T-helper 22 cell (primary cell): ENCODE results near the gene ENTPD1.

Experiments used
- DNase-seq: peaks from one replicate; pipeline ENCODE4 v3.0.0-alpha.2; 2020; ENCODE audit warnings: low read depth

The ENTPD1 gene

GRCh38 chr10:95832216-95833041, 76.5 kb downstream of the ENTPD1 start:
- peak; percentile 56 for DNase-seq

- no peak for DNase-seq
Measured at GRCh38 chr10:95833042-95833610, 77.2 kb downstream of the ENTPD1 start.

- no peak for DNase-seq
Measured at GRCh38 chr10:95834406-95834805, 78.4 kb downstream of the ENTPD1 start.

- no peak for DNase-seq
Measured at GRCh38 chr10:95835149-95835860, 79.3 kb downstream of the ENTPD1 start.

- no peak for DNase-seq
Measured at GRCh38 chr10:95835911-95836310, 79.9 kb downstream of the ENTPD1 start.

DNA sequence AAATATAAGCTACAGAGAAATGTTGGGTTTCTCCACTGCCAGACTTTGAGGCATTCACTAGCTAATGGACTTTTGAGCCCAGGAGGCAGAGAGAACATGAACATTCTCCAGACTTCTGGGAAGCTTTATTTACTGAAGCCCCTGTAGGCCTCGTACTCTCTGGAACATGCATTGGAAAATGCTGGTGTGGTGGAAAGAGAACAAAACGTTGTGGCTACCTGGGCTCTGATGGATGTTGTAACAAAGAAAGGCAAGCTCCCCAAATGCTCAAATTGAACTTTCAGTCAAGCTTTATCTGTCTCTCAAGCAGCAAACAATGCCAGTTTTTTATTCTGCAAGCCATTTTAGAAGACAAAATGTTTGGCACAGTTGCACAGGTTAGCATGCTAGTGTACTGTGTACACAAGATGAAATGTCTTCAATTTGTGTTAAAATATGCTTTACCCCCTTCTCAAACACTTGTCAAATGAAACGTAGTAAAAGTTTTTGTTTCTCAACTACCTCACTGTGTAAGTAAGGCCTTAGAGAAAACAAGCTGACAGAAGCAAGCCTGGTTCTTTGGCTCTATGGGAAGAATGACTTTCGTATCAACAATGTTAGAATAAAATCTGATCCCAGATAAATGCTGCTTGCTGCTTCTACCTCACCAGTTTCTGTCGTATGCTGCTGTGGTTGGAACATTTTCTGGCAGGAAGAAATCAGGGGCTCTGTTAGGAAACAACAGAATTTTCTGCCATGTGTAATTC, 80.8 kb downstream of the ENTPD1 start:
- DNase-seq = no peak

GRCh38 chr10:95837356-95837776, 81.4 kb downstream of the ENTPD1 start:
- no peak for DNase-seq

DNA sequence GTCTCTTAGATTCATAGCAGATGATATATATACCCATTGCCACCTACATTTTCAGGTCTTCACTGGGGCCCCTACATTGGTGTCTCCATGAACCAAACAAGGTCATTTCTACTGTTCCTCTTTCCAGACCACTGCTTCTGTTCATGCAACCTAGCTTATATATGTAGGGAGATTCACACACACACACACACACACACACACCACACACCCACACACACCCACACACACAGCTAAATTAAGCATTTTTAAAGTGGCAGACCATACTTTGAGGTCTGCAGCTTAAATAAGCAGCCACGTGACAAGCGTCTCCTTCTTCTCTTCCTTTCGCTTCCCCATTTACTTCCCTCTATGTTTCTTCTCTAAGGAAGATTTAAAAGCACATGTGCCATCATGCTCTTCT, 81.8 kb downstream of the ENTPD1 start:
- DNase-seq = no peak

GRCh38 chr10:95840121-95840520, 84.2 kb downstream of the ENTPD1 start:
- no peak for DNase-seq

DNA sequence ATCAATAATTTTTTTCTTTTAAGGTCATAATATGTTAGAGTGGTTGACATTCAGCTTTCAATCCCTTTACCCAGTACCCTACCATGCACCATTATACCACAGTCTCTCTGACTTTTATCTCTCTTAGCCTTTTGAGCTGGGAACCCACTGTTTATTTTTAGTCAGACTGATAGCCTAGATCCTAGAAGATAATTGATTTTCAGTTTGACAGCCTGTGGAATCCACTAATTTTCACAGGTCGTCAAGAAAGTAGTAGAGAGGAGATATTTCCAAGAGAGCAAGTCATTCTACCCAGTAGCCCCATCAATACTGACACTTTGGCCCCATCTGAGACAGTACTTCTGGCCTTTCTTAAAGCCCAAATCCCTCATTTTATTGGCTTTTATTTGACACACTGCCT, 84.7 kb downstream of the ENTPD1 start:
- no peak for DNase-seq

GRCh38 chr10:95841661-95842498, 85.9 kb downstream of the ENTPD1 start:
- DNase-seq = no peak

DNA sequence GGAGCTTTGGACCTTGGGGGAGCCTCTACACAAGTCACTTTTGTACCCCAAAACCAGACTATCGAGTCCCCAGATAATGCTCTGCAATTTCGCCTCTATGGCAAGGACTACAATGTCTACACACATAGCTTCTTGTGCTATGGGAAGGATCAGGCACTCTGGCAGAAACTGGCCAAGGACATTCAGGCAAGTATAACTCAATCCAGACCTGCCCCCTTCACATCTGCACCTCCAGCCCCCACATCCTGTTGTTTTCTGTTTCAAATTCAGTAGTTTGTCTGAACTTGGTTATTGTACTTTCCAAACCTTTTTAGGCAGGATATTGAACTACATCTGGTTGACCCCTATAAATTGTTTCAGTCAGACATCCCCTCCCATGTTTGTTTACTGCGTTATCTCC, 89.4 kb downstream of the ENTPD1 start:
- DNase-seq = no peak

DNA sequence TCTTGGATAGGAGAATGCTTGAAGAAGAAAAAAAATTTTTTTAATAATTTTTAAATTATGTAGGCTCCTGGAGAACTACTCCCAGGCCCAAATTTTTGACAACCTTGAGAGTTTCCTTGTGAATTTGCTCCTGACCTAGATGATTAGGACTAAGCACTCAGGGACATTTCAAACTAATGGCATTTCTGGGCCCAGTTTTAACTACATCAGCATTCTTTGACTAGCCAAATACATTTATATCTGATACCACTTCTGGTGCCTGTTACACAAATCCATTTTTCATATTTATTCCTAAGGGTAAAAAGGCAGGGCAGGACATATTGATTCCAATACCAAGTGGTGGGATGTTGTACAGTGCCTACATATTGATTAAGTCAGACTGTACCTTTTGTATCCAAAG, 91.0 kb downstream of the ENTPD1 start:
- DNase-seq = no peak

- DNase-seq = no peak
Measured at GRCh38 chr10:95848841-95849240, 92.9 kb downstream of the ENTPD1 start.

DNA sequence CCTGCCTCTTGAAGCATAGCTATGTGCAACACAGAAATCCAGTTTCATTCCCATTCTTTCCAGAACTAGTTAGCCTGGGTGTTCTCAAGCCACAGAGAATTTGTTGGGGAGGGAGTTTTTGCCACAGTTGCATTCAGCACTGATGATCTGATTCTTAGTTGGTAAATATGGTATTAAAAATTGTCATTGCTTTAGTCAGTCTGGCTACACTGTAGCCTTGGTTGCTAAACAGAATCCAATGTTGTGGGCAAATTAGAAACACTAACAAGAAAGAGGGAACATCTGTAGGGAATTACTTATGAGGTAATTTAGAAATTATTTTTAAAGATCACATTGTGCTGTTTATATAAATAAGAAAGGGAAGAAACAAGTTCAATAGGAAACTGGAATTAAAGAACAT, 94.8 kb downstream of the ENTPD1 start:
- DNase-seq = no peak

DNA sequence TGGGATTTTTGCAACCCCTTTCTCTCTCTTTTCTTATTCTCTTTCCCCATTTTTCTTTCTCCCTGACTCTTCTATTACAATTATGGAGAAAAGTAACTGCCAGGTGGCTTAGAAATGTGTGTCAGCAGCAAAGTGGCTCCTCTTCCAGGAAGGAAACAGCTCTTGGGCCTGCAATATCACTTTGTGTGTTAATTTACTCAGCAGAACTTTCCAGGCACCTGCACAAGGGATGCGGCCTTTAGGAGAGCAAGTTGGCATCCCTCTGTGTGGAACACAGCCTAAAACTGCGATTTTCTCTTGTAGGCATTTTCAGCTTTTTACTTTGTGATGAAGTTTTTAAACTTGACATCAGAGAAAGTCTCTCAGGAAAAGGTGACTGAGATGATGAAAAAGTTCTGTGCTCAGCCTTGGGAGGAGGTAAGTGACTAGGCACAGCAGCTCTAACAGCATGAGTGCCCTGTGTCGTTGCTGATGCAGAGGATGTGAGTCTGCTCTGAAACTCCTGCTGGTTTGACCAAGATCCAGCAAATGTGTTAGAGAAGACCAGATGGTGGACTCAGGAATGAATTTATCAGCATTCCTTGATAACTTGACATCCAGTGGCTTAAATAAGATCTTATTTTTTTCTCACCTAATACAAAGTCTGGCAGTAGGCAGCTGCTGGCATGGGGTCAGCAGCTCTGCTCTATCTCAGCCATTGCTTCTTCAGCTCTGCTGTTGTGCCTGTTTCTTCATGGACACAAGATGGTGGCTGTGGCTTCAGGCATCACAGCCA, 104.4 kb downstream of the ENTPD1 start:
- DNase-seq = no peak

- no peak for DNase-seq
Measured at GRCh38 chr10:95861386-95861785, 105.4 kb downstream of the ENTPD1 start.

GRCh38 chr10:95864906-95865813, 109.2 kb downstream of the ENTPD1 start:
- no peak for DNase-seq

DNA sequence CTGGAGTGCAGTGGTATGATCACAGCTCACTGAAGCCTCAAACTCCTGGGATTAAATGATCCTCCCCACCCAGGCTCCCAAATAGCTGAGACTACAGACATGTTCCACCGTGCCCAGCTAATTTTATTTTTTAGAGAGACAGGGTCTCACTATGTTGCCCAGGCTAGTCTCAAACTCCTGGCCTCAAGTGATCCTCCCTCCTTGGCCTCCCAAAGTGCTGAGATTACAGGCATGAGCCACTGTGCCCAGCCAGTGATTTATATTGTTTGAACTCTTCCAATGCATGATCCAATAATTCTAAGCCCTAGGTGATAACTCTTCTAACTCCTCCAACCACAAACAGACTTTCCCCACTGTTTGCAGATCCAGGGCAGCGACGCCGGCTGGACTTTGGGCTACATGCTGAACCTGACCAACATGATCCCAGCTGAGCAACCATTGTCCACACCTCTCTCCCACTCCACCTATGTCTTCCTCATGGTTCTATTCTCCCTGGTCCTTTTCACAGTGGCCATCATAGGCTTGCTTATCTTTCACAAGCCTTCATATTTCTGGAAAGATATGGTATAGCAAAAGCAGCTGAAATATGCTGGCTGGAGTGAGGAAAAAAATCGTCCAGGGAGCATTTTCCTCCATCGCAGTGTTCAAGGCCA, 110.0 kb downstream of the ENTPD1 start:
- no peak for DNase-seq
